BJ (cell line): Measurements from ENCODE around the gene PCDH8. TPM values are rescaled to one million over a fixed set of nuclear protein-coding genes. Genes with fewer than 3 reads are reported as not detected.

Source experiments
- CTCF ChIA-PET: fragments of 350-600 bp; formaldehyde crosslinking; extraction: SDS; loops from one replicate; lab custom pipeline; 2021; ENCODE audit warnings: antibody characterized with exemption, inconsistent platforms; lab: Yijun Ruan, JAX
- POLR2A ChIA-PET: fragments of 300-600 bp; sonication (Branson Sonifier 250); formaldehyde crosslinking; extraction: SDS; loops from one replicate; lab custom pipeline; 2021; ENCODE audit warnings: antibody characterized with exemption; lab: Charles Lee
- DNase-seq: peaks from one replicate; pipeline ENCODE4 v3.0.0-alpha.2; 2011; ENCODE audit warnings: low read depth
- H3K27me3 ChIP-seq: 2 replicates; pipeline ENCODE4 v1.6.0; 2011; ENCODE audit warnings: low read length; ENCODE audit not compliant: control insufficient read depth, insufficient read depth
- H3K36me3 ChIP-seq: 2 replicates; pipeline ENCODE4 v1.5.1; 2011; ENCODE audit warnings: low read length; ENCODE audit not compliant: control insufficient read depth, insufficient read depth
- H3K4me3 ChIP-seq: 2 replicates; pipeline ENCODE4 v1.5.1; 2011; ENCODE audit warnings: low read depth, mild to moderate bottlenecking, control low read depth, low read length
- CTCF ChIP-seq: IDR thresholded peaks from 2 replicates; pipeline ENCODE4 v1.5.1; 2011; ENCODE audit warnings: low read depth, mild to moderate bottlenecking, control low read depth, inconsistent platforms, low read length, moderate library complexity; ENCODE audit not compliant: insufficient read depth
- polyA plus RNA-seq: library from polyadenylated mRNA; depleted of rRNA; stranded (reverse); fragments of >200 nt; gene quantifications from 2 replicates; pipeline ENCODE4 v1.2.3, GENCODE V29; 2011

The PCDH8 gene
- polyA plus RNA-seq, 1 experiment, result 1.8 TPM

- no peak for DNase-seq
- no peak for TF ChIP-seq CTCF
- no peaks in the 10 kb centered on the region for H3K36me3 ChIP-seq
- no peaks in the 10 kb centered on the region for H3K27me3 ChIP-seq
- ChIA-PET CTCF (no interaction called here), POLR2A (no interaction called here)
- no peak overlapping the region for H3K4me3 ChIP-seq
These were observed 38.7 kb upstream of the PCDH8 start for GRCh38 chr13:52887165-52887564.

- no peak for TF ChIP-seq CTCF
- H3K27me3 ChIP-seq, result no peaks in the 10 kb centered on the region
- DNase-seq, result no peak
- ChIA-PET POLR2A (no interaction called here), CTCF (no interaction called here)
- H3K4me3 ChIP-seq, result no peak overlapping the region
- H3K36me3 ChIP-seq, result no peaks in the 10 kb centered on the region
These were observed 36.7 kb upstream of the PCDH8 start for GRCh38 chr13:52885141-52885540.

- ChIA-PET POLR2A (no interaction called here), CTCF (no interaction called here)
- Histone ChIP-seq H3K4me3 (no peak overlapping the region), H3K27me3 (no peaks in the 10 kb centered on the region), H3K36me3 (no peaks in the 10 kb centered on the region)
- no peak for TF ChIP-seq CTCF
- no peak for DNase-seq
These were observed 36.1 kb upstream of the PCDH8 start for GRCh38 chr13:52884429-52885010.

- POLR2A ChIA-PET, result no interaction called here
- Histone ChIP-seq H3K4me3 (no peak overlapping the region), H3K36me3 (no peaks in the 10 kb centered on the region), H3K27me3 (no peaks in the 10 kb centered on the region)
- DNase-seq, result no peak
- CTCF ChIA-PET, result no interaction called here
- no peak for TF ChIP-seq CTCF
These were observed 34.3 kb upstream of the PCDH8 start for GRCh38 chr13:52882785-52883184.

GRCh38 chr13:52879950-52880741 is 31.7 kb upstream of the PCDH8 start:
- Histone ChIP-seq H3K36me3 (no peaks in the 10 kb centered on the region), H3K4me3 (no peak overlapping the region), H3K27me3 (no peaks in the 10 kb centered on the region)
- ChIA-PET CTCF (no interaction called here), POLR2A (no interaction called here)
- no peak for DNase-seq
- TF ChIP-seq CTCF, result no peak
